ENCODE measurements around the gene GDF11.
A peak's percentile ranks its signal among the peaks of the same experiment; 100 is the strongest.

The GDF11 gene

GRCh38 chr12:55707219-55707671, 35.7 kb upstream of the GDF11 start:
- H3K4me3 ChIP-seq (ENCODE audit: insufficient read depth, low read length, poor library complexity, severe bottlenecking), result no peak overlapping the region
- H3K36me3 ChIP-seq (ENCODE audit: low read length), result no peaks in the 10 kb centered on the region
- H3K4me2 ChIP-seq (ENCODE audit: low read depth, low read length, poor library complexity, severe bottlenecking), result no peak overlapping the region
- no peak overlapping the region for H2AFZ ChIP-seq (ENCODE audit: low read depth, low read length, severe bottlenecking)
- H3K27me3 ChIP-seq (ENCODE audit: low read length), result no peaks in the 10 kb centered on the region
- TF ChIP-seq CTCF (IDR thresholded peaks at IDR 0.05; ENCODE audit: insufficient read depth, low read length, poor library complexity, severe bottlenecking) (no peak), EZH2phosphoT487 (conservative IDR thresholded peaks at IDR 0.05; ENCODE audit: low read length) (no peak)
- no peak overlapping the region for H3K27ac ChIP-seq (ENCODE audit: low read depth, low read length)
- H3K9ac ChIP-seq (ENCODE audit: low read length), result no peak overlapping the region
- no peaks in the 10 kb centered on the region for H3K79me2 ChIP-seq (ENCODE audit: insufficient read depth, low read length)
- no peaks in the 10 kb centered on the region for H3F3A ChIP-seq (ENCODE audit: insufficient read depth)
- no peaks in the 10 kb centered on the region for H4K20me1 ChIP-seq (ENCODE audit: low read depth, low read length)
- no peaks in the 10 kb centered on the region for H3K9me3 ChIP-seq (ENCODE audit: insufficient read depth, low read length)
- H3K9me2 ChIP-seq (replicated peaks; ENCODE audit: insufficient read depth, low read length), result no peaks in the 10 kb centered on the region

GRCh38 chr12:55707841-55708694, 34.9 kb upstream of the GDF11 start, which contains the start of gene ITGA7:
Gene ITGA7, minus strand, starts transcription at chr12:55707904. Its CDS starts 222 bp downstream, at chr12:55707682.
- H2AFZ ChIP-seq (ENCODE audit: low read depth, low read length, severe bottlenecking), result no peak within 1 kb of the TSS
- H3K27ac ChIP-seq (ENCODE audit: low read depth, low read length), result no peak within 1 kb of the TSS
- no peaks in the 10 kb centered on the region for H4K20me1 ChIP-seq (ENCODE audit: low read depth, low read length)
- no peaks in the 10 kb centered on the region for H3F3A ChIP-seq (ENCODE audit: insufficient read depth)
- H3K9ac ChIP-seq (ENCODE audit: low read length), result no peak within 1 kb of the TSS
- no peaks in the 10 kb centered on the region for H3K9me2 ChIP-seq (replicated peaks; ENCODE audit: insufficient read depth, low read length)
- no peaks in the 10 kb centered on the region for H3K27me3 ChIP-seq (ENCODE audit: low read length)
- H3K4me2 ChIP-seq (ENCODE audit: low read depth, low read length, poor library complexity, severe bottlenecking), result peak within 1 kb of the TSS; percentile 56
- H3K9me3 ChIP-seq (ENCODE audit: insufficient read depth, low read length), result no peaks in the 10 kb centered on the region
- TF ChIP-seq EZH2phosphoT487 (conservative IDR thresholded peaks at IDR 0.05; ENCODE audit: low read length) (no peak), CTCF (IDR thresholded peaks at IDR 0.05; ENCODE audit: insufficient read depth, low read length, poor library complexity, severe bottlenecking) (no peak)
- H3K4me3 ChIP-seq (ENCODE audit: insufficient read depth, low read length, poor library complexity, severe bottlenecking), result peak within 1 kb of the TSS; percentile 31
- no peaks in the 10 kb centered on the region for H3K36me3 ChIP-seq (ENCODE audit: low read length)
- no peaks in the 10 kb centered on the region for H3K79me2 ChIP-seq (ENCODE audit: insufficient read depth, low read length)

- no peak for TF ChIP-seq EZH2phosphoT487 (conservative IDR thresholded peaks at IDR 0.05; ENCODE audit: low read length)
- TF ChIP-seq CTCF (IDR thresholded peaks at IDR 0.05; ENCODE audit: insufficient read depth, low read length, poor library complexity, severe bottlenecking), result no peak
- Histone ChIP-seq H3F3A (ENCODE audit: insufficient read depth) (no peaks in the 10 kb centered on the region), H3K27ac (ENCODE audit: low read depth, low read length) (no peak overlapping the region), H3K9me3 (ENCODE audit: insufficient read depth, low read length) (no peaks in the 10 kb centered on the region), H3K36me3 (ENCODE audit: low read length) (no peaks in the 10 kb centered on the region), H4K20me1 (ENCODE audit: low read depth, low read length) (no peaks in the 10 kb centered on the region), H3K79me2 (ENCODE audit: insufficient read depth, low read length) (no peaks in the 10 kb centered on the region), H3K4me3 (ENCODE audit: insufficient read depth, low read length, poor library complexity, severe bottlenecking) (no peak overlapping the region), H2AFZ (ENCODE audit: low read depth, low read length, severe bottlenecking) (no peak overlapping the region), H3K9me2 (replicated peaks; ENCODE audit: insufficient read depth, low read length) (no peaks in the 10 kb centered on the region), H3K9ac (ENCODE audit: low read length) (no peak overlapping the region), H3K4me2 (ENCODE audit: low read depth, low read length, poor library complexity, severe bottlenecking) (no peak overlapping the region), H3K27me3 (ENCODE audit: low read length) (no peaks in the 10 kb centered on the region)
Measured at GRCh38 chr12:55708695-55709233, 34.2 kb upstream of the GDF11 start.

Measured in SU-DHL-6 (cell line).